Ishikawa (cell line): Measurements from ENCODE around the gene CPSF6.

Source experiments
- CEBPB ChIP-seq: IDR thresholded peaks from 2 replicates; pipeline ENCODE4 v1.6.1; 2012
- CREB1 ChIP-seq: IDR thresholded peaks from 2 replicates; pipeline ENCODE4 v1.6.1; 2012; ENCODE audit warnings: low read depth
- EGR1 ChIP-seq: IDR thresholded peaks from 2 replicates; pipeline ENCODE4 v1.6.1; 2012
- EP300 ChIP-seq: IDR thresholded peaks from 2 replicates; pipeline ENCODE4 v1.6.1; 2012; ENCODE audit warnings: borderline replicate concordance
- FOXM1 ChIP-seq: IDR thresholded peaks from 2 replicates; pipeline ENCODE4 v1.6.1; 2012; ENCODE audit warnings: low read depth, borderline replicate concordance
- RAD21 ChIP-seq: IDR thresholded peaks from 2 replicates; pipeline ENCODE4 v1.6.1; 2012; ENCODE audit warnings: low read depth
- TAF1 ChIP-seq: IDR thresholded peaks from 2 replicates; pipeline ENCODE4 v1.6.1; 2012; ENCODE audit warnings: low read depth, mild to moderate bottlenecking
- TCF12 ChIP-seq: IDR thresholded peaks from 2 replicates; pipeline ENCODE4 v1.6.1; 2012; ENCODE audit warnings: low read depth
- TEAD4 ChIP-seq: IDR thresholded peaks from 2 replicates; pipeline ENCODE4 v1.6.1; 2012
- USF1 ChIP-seq: IDR thresholded peaks from 2 replicates; pipeline ENCODE4 v1.6.1; 2012
- YY1 ChIP-seq: IDR thresholded peaks from 2 replicates; pipeline ENCODE4 v1.6.1; 2012; ENCODE audit warnings: low read depth
- TF ChIP-seq, protein P1 (sequence below): IDR thresholded peaks from 2 replicates; pipeline ENCODE4 v1.6.1; 2012
- TF ChIP-seq, protein P2 (sequence below): IDR thresholded peaks from 2 replicates; pipeline ENCODE4 v1.6.1; 2012; ENCODE audit warnings: low read depth, mild to moderate bottlenecking

DNA sequence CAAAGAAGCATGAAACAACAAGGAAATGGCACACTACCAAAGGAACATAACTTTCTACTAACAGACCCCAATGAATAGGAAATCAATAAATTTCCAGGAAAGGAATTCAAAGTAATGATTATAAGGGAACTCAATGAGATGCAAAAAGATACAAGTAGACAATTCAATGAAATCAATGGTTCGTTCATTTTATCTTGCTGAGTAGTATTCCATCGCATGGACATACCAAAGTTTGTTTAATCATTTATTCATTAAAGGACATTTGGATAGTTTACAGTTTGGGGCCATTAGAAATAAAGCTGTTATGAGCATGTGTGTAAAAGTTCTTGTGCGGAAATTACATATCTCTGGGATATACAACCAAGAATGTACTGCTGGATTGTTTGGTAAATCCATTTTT lies 73.8 kb downstream of the CPSF6 start:
- TF ChIP-seq CREB1: no peak
- no peak for TF ChIP-seq TEAD4
- no peak for TF ChIP-seq USF1
- TF ChIP-seq, protein P1, sequence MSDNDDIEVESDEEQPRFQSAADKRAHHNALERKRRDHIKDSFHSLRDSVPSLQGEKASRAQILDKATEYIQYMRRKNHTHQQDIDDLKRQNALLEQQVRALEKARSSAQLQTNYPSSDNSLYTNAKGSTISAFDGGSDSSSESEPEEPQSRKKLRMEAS: no peak
- TF ChIP-seq, protein P2, sequence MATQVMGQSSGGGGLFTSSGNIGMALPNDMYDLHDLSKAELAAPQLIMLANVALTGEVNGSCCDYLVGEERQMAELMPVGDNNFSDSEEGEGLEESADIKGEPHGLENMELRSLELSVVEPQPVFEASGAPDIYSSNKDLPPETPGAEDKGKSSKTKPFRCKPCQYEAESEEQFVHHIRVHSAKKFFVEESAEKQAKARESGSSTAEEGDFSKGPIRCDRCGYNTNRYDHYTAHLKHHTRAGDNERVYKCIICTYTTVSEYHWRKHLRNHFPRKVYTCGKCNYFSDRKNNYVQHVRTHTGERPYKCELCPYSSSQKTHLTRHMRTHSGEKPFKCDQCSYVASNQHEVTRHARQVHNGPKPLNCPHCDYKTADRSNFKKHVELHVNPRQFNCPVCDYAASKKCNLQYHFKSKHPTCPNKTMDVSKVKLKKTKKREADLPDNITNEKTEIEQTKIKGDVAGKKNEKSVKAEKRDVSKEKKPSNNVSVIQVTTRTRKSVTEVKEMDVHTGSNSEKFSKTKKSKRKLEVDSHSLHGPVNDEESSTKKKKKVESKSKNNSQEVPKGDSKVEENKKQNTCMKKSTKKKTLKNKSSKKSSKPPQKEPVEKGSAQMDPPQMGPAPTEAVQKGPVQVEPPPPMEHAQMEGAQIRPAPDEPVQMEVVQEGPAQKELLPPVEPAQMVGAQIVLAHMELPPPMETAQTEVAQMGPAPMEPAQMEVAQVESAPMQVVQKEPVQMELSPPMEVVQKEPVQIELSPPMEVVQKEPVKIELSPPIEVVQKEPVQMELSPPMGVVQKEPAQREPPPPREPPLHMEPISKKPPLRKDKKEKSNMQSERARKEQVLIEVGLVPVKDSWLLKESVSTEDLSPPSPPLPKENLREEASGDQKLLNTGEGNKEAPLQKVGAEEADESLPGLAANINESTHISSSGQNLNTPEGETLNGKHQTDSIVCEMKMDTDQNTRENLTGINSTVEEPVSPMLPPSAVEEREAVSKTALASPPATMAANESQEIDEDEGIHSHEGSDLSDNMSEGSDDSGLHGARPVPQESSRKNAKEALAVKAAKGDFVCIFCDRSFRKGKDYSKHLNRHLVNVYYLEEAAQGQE: no peak
- no peak for TF ChIP-seq EP300
- no peak for TF ChIP-seq TAF1
- no peak for TF ChIP-seq RAD21
- TF ChIP-seq YY1: no peak
- TF ChIP-seq FOXM1: no peak
- no peak for TF ChIP-seq CEBPB
- TF ChIP-seq EGR1: no peak
- TF ChIP-seq TCF12: no peak
